Fibroblast of lung (primary cell): ENCODE measurements around the gene CAMK1G. TPM values are rescaled to one million over a fixed set of nuclear protein-coding genes. Genes with fewer than 3 reads are reported as not detected.

ENCODE experiments used
- DNase-seq, 2 donors: peaks; one replicate each; pipeline versions ENCODE4 v3.0.0 to v3.0.0-alpha.2; 2010; ENCODE audit warnings: low read depth in 2 of 2
- H2AFZ ChIP-seq: 2 replicates; pipeline ENCODE4 v1.5.1; 2012; ENCODE audit warnings: low read length, control low read depth, inconsistent platforms
- H3K27ac ChIP-seq: 2 replicates; pipeline ENCODE4 v1.5.1; 2011; ENCODE audit warnings: low read length, control low read depth; ENCODE audit not compliant: insufficient read depth
- H3K27me3 ChIP-seq: 2 replicates; pipeline ENCODE4 v1.5.1; 2011; ENCODE audit warnings: mild to moderate bottlenecking, low read length; ENCODE audit not compliant: control insufficient read depth, insufficient read depth
- H3K36me3 ChIP-seq: 2 replicates; pipeline ENCODE4 v1.5.1; 2011; ENCODE audit warnings: low read length; ENCODE audit not compliant: control insufficient read depth, insufficient read depth
- H3K4me1 ChIP-seq: 2 replicates; pipeline ENCODE4 v1.5.1; 2011; ENCODE audit warnings: low read length; ENCODE audit not compliant: control insufficient read depth, insufficient read depth; ENCODE audit errors: extremely low read depth
- H3K4me2 ChIP-seq: 2 replicates; pipeline ENCODE4 v1.5.1; 2011; ENCODE audit warnings: low read length, control low read depth; ENCODE audit not compliant: insufficient read depth; ENCODE audit errors: extremely low read depth
- H3K4me3 ChIP-seq, 4 experiments: fragments of 200-600 bp in 1 of 4; sonication (generic) in 1 of 4; replicated peaks in 1 of 4; 2 replicates each; pipeline ENCODE4 v1.5.1; 2011 to 2016; ENCODE audit warnings: low read length in 4 of 4, low read depth in 3 of 4, mild to moderate bottlenecking in 3 of 4, control low read depth in 2 of 4, inconsistent platforms in 1 of 4, mixed read lengths in 1 of 4; ENCODE audit not compliant: insufficient read depth in 1 of 4; ENCODE audit errors: control extremely low read depth in 1 of 4
- H3K79me2 ChIP-seq: 2 replicates; pipeline ENCODE4 v1.5.1; 2012; ENCODE audit warnings: mild to moderate bottlenecking, low read length, inconsistent platforms; ENCODE audit not compliant: control insufficient read depth, insufficient read depth
- H3K9ac ChIP-seq: 2 replicates; pipeline ENCODE4 v1.5.1; 2011; ENCODE audit warnings: mild to moderate bottlenecking, low read length, control low read depth; ENCODE audit not compliant: insufficient read depth
- H3K9me3 ChIP-seq: 2 replicates; pipeline ENCODE4 v1.5.1; 2012; ENCODE audit warnings: low read depth, low read length; ENCODE audit not compliant: control insufficient read depth, insufficient read depth
- H4K20me1 ChIP-seq: 2 replicates; pipeline ENCODE4 v1.5.1; 2011; ENCODE audit warnings: low read length; ENCODE audit not compliant: control insufficient read depth, insufficient read depth; ENCODE audit errors: extremely low read depth
- EZH2 ChIP-seq: IDR thresholded peaks from 2 replicates; pipeline ENCODE4 v1.5.1; 2012; ENCODE audit warnings: low read length, control low read depth, mild to moderate bottlenecking; ENCODE audit errors: missing control alignments
- polyA plus RNA-seq, 2 donors: library from polyadenylated mRNA; depleted of rRNA in 1 of 2; stranded (reverse) in 1 of 2; unstranded in 1 of 2; fragments of >200 nt; gene quantifications; 2 replicates each; pipeline ENCODE4 v1.2.1, GENCODE V29; 2011 to 2012; ENCODE audit warnings: missing spikeins in 1 of 2
- total RNA-seq: library from RNA; depleted of rRNA; stranded (reverse); fragments of >200 nt; gene quantifications from 2 replicates; pipeline ENCODE4 v1.2.1, GENCODE V29; 2014
- TF ChIP-seq, protein P1 (sequence below), 2 donors: IDR thresholded peaks in 1 of 2; conservative IDR thresholded peaks in 1 of 2; 1 replicate in 1 of 2; 2 replicates in 1 of 2; pipeline ENCODE4 v1.5.1; 2011 to 2012; ENCODE audit warnings: low read length in 2 of 2, control low read depth in 1 of 2, inconsistent platforms in 1 of 2, low read depth in 1 of 2, mild to moderate bottlenecking in 1 of 2

CAMK1G gene
- total and polyA plus RNA-seq, 2 donors (not counting 1 experiment from before 2014, with no cell fraction given): 0.96 to 1.7 TPM

GRCh38 chr1:209635850-209636249 lies 52.3 kb downstream of the CAMK1G start:
- H3K4me3 ChIP-seq: no peak overlapping the region
- no peaks in the 10 kb centered on the region for H4K20me1 ChIP-seq
- no peaks in the 10 kb centered on the region for H3K79me2 ChIP-seq
- no peak overlapping the region for H3K9ac ChIP-seq
- DNase-seq: no peak
- no peak overlapping the region for H2AFZ ChIP-seq
- no peaks in the 10 kb centered on the region for H3K4me1 ChIP-seq
- H3K4me2 ChIP-seq: no peak overlapping the region
- no peaks in the 10 kb centered on the region for H3K27me3 ChIP-seq
- no peaks in the 10 kb centered on the region for H3K36me3 ChIP-seq
- no peaks in the 10 kb centered on the region for H3K9me3 ChIP-seq
- TF ChIP-seq EZH2: no peak
- TF ChIP-seq, protein P1, sequence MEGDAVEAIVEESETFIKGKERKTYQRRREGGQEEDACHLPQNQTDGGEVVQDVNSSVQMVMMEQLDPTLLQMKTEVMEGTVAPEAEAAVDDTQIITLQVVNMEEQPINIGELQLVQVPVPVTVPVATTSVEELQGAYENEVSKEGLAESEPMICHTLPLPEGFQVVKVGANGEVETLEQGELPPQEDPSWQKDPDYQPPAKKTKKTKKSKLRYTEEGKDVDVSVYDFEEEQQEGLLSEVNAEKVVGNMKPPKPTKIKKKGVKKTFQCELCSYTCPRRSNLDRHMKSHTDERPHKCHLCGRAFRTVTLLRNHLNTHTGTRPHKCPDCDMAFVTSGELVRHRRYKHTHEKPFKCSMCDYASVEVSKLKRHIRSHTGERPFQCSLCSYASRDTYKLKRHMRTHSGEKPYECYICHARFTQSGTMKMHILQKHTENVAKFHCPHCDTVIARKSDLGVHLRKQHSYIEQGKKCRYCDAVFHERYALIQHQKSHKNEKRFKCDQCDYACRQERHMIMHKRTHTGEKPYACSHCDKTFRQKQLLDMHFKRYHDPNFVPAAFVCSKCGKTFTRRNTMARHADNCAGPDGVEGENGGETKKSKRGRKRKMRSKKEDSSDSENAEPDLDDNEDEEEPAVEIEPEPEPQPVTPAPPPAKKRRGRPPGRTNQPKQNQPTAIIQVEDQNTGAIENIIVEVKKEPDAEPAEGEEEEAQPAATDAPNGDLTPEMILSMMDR (conservative IDR thresholded peaks at IDR 0.05 in 1 of 2, IDR thresholded peaks at IDR 0.05 in 1 of 2; ENCODE audit: low read depth in 1 of 2, low read length in 2 of 2): no peak
- H3K27ac ChIP-seq: no peak overlapping the region

DNA sequence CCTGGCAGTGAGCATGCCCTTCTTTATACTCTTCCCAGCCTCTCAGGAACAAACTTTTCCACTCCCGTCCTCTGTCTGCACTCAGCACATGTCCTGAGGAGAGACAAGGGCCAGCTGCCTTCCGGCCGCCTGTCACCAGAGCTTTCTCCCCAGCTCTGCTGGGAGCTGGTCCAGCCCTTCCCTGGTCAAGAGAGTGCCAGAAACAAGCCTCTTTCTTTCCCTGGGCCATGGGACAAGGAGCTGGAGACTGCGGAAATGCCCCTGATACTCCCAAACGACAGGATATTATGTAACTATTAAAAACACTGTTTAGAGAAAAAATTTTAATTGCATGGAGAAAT lies 58.3 kb downstream of the CAMK1G start:
- DNase-seq: peak; percentile 25 to 77
- Histone ChIP-seq H3K27me3 (no peaks in the 10 kb centered on the region), H3K9ac (no peak overlapping the region), H3K4me2 (no peak overlapping the region), H4K20me1 (no peaks in the 10 kb centered on the region), H2AFZ (peak overlapping the region; percentile 57), H3K27ac (no peak overlapping the region), H3K79me2 (no peaks in the 10 kb centered on the region), H3K4me1 (peaks cover 21% of the 10 kb centered on the region), H3K4me3 (no peak overlapping the region), H3K9me3 (no peaks in the 10 kb centered on the region), H3K36me3 (no peaks in the 10 kb centered on the region)
- no peak for TF ChIP-seq EZH2
- TF ChIP-seq, protein P1 (conservative IDR thresholded peaks at IDR 0.05 in 1 of 2, IDR thresholded peaks at IDR 0.05 in 1 of 2; ENCODE audit: low read depth in 1 of 2, low read length in 2 of 2): no peak

DNA sequence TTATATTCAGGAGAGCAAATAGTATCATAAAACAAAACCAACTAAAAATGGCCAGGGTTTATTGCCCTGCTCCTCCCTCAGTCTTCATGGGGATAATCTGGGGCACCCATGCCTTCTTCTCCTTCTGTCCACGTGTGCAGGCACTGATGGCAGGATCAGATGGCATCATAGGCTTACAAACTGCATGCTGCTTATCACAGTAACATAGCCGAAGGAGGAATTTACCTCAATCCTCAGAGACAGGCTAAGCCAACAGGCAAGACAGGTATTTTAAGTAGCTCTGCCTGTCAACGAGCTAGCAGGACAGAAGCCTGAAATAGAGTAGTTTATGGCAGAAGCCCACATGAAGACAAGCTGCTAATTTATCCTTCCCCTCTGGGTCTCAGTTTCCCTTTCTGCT lies 59.3 kb downstream of the CAMK1G start:
- no peak for DNase-seq
- Histone ChIP-seq H3K9ac (no peak overlapping the region), H3K4me2 (no peak overlapping the region)

More for the DNA sequence above, 59.3 kb downstream of the CAMK1G start:
- peaks cover 28% of the 10 kb centered on the region for H3K4me1 ChIP-seq
- H3K4me3 ChIP-seq: no peak overlapping the region
- TF ChIP-seq, protein P1 (conservative IDR thresholded peaks at IDR 0.05 in 1 of 2, IDR thresholded peaks at IDR 0.05 in 1 of 2; ENCODE audit: low read depth in 1 of 2, low read length in 2 of 2): no peak
- no peak for TF ChIP-seq EZH2
- H3K9me3 ChIP-seq: no peaks in the 10 kb centered on the region
- no peaks in the 10 kb centered on the region for H3K36me3 ChIP-seq
- no peaks in the 10 kb centered on the region for H3K79me2 ChIP-seq
- H4K20me1 ChIP-seq: no peaks in the 10 kb centered on the region
- no peak overlapping the region for H2AFZ ChIP-seq
- H3K27me3 ChIP-seq: no peaks in the 10 kb centered on the region
- H3K27ac ChIP-seq: no peak overlapping the region
